HepG2 (cell line): ENCODE data around the gene ZFR2. TPM values are rescaled to one million over a fixed set of nuclear protein-coding genes. Genes with fewer than 3 reads are reported as not detected.

Source experiments
- KMT2A ChIP-seq: sonication (generic); formaldehyde crosslinking; IDR thresholded peaks from 2 replicates; pipeline ENCODE4 v1.4.0; 2020; ENCODE audit warnings: missing genetic modification reagents
- SMAD1 ChIP-seq: sonication (generic); formaldehyde crosslinking; IDR thresholded peaks from 2 replicates; pipeline ENCODE4 v1.4.0; 2020; ENCODE audit warnings: missing genetic modification reagents, low read depth, mild to moderate bottlenecking, borderline replicate concordance
- TAF15 ChIP-seq: fragments of 200-400 bp; formaldehyde crosslinking; IDR thresholded peaks from one replicate; pipeline ENCODE4 v1.6.1; 2018; ENCODE audit warnings: mild to moderate bottlenecking, low read depth, low read length; ENCODE audit not compliant: poor library complexity, severe bottlenecking
- ZNF747 ChIP-seq: sonication (generic); formaldehyde crosslinking; IDR thresholded peaks from 2 replicates; pipeline ENCODE4 v1.8.1; 2023; ENCODE audit warnings: missing genetic modification reagents, mild to moderate bottlenecking, borderline replicate concordance
- polyA plus RNA-seq, 8 experiments: library from polyadenylated mRNA; depleted of rRNA in 3 of 8; stranded (reverse) in 7 of 8; unstranded in 1 of 8; fragments of >200 nt; fragmentation: Illumina TruSeq in 4 of 8; extraction: Trizol in 4 of 8; gene quantifications; 2 replicates each; pipeline versions ENCODE4 v1.2.1 to v1.2.3, GENCODE V29; 2011 to 2016; ENCODE audit warnings: low read depth in 4 of 8, missing spikeins in 1 of 8, mixed read lengths in 1 of 8; ENCODE audit not compliant: insufficient read depth in 1 of 8
- total RNA-seq, 5 experiments: library from RNA; depleted of rRNA; stranded (reverse); fragments of >200 nt; fragmentation: Illumina TruSeq; extraction: Trizol; gene quantifications; 2 replicates each; pipeline ENCODE4 v1.2.3, GENCODE V29; 2016; ENCODE audit warnings: low read depth in 1 of 5
- TF ChIP-seq, protein P1 (sequence below): sonication (generic); formaldehyde crosslinking; IDR thresholded peaks from 2 replicates; pipeline ENCODE4 v1.4.0; 2020; ENCODE audit warnings: missing genetic modification reagents, borderline replicate concordance
- TF ChIP-seq, protein P2 (sequence below): sonication (generic); formaldehyde crosslinking; conservative IDR thresholded peaks from 2 replicates; pipeline ENCODE4 v1.8.1; 2023; ENCODE audit warnings: missing genetic modification reagents
- TF ChIP-seq, protein P3 (sequence below), 2 experiments: sonication (generic) in 1 of 2; formaldehyde crosslinking in 1 of 2; IDR thresholded peaks; 2 replicates each; pipeline versions ENCODE4 v1.4.0 to v1.6.1; 2018 to 2020; ENCODE audit warnings: missing genetic modification reagents in 2 of 2, borderline replicate concordance in 1 of 2, low read depth in 1 of 2, mild to moderate bottlenecking in 1 of 2, missing biosample characterization in 1 of 2
- TF ChIP-seq, protein P4 (sequence below): sonication (generic); formaldehyde crosslinking; IDR thresholded peaks from 2 replicates; pipeline ENCODE4 v1.4.0; 2020; ENCODE audit warnings: missing genetic modification reagents
- TF ChIP-seq, protein P5 (sequence below): sonication (generic); formaldehyde crosslinking; conservative IDR thresholded peaks from 2 replicates; pipeline ENCODE4 v1.4.0; 2020; ENCODE audit warnings: missing genetic modification reagents
- TF ChIP-seq, protein P6 (sequence below): IDR thresholded peaks from 2 replicates; pipeline ENCODE4 v1.6.1; 2016; ENCODE audit warnings: missing genetic modification reagents, missing compliant biosample characterization
- TF ChIP-seq, protein P7 (sequence below): IDR thresholded peaks from 2 replicates; pipeline ENCODE4 v1.6.1; 2012; ENCODE audit warnings: inconsistent platforms

The ZFR2 gene
- total and polyA plus RNA-seq, 2 of the 13 experiments (the other 11 are each of a cell fraction or from before 2014, with no cell fraction given): 0.37 to 0.69 TPM

DNA sequence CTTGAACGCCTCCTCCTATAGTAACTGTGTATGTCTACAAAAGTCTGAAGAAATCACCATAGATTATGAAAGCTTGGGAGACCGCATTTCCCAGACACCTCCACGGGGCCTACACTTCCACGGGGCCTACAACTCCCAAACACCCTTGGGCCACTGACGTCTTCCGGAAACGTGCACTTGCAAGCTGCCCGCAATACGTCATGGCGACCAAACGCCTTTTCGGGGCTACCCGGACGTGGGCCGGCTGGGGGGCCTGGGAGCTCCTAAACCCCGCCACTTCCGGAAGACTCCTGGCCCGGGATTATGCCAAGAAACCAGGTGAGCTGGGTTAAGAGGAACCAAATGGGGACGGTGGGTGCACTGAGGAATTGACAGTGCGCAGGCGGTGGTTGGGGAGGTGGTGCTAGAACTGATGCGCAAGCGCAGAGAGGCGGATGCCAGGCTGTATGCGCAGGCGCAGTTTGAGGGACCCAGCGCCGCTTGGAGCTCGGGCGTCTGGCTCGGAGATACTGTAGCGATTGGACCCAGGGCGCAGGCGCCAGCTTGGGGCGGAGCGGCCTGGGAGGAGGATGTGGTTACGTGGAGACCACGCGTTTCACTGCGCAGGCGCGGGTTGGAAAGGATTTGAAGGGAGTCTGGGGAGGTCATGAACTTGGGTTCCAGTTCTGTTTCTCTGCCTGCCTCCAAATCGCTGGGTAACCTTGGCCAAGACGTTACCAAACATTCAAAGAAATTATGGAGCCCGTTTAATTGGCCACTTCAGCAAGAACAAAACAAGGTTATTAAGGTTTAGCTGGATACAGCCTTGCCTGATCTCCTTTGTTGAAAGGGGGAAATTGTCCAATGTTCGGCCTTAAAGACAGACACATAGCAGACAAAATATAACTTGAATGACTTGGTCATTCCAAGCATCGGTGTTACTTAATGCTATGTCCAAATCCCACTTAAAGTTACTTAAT lies 106.1 kb downstream of the ZFR2 start, which contains the start of gene MRPL54 (continued):
- TF ChIP-seq, protein P1, sequence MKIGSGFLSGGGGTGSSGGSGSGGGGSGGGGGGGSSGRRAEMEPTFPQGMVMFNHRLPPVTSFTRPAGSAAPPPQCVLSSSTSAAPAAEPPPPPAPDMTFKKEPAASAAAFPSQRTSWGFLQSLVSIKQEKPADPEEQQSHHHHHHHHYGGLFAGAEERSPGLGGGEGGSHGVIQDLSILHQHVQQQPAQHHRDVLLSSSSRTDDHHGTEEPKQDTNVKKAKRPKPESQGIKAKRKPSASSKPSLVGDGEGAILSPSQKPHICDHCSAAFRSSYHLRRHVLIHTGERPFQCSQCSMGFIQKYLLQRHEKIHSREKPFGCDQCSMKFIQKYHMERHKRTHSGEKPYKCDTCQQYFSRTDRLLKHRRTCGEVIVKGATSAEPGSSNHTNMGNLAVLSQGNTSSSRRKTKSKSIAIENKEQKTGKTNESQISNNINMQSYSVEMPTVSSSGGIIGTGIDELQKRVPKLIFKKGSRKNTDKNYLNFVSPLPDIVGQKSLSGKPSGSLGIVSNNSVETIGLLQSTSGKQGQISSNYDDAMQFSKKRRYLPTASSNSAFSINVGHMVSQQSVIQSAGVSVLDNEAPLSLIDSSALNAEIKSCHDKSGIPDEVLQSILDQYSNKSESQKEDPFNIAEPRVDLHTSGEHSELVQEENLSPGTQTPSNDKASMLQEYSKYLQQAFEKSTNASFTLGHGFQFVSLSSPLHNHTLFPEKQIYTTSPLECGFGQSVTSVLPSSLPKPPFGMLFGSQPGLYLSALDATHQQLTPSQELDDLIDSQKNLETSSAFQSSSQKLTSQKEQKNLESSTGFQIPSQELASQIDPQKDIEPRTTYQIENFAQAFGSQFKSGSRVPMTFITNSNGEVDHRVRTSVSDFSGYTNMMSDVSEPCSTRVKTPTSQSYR (CRISPR knock-in tag): no peak
- TF ChIP-seq SMAD1: 0 out of 2 replicates have a peak, but pooled peaks have one; percentile 87
- TF ChIP-seq, protein P2, sequence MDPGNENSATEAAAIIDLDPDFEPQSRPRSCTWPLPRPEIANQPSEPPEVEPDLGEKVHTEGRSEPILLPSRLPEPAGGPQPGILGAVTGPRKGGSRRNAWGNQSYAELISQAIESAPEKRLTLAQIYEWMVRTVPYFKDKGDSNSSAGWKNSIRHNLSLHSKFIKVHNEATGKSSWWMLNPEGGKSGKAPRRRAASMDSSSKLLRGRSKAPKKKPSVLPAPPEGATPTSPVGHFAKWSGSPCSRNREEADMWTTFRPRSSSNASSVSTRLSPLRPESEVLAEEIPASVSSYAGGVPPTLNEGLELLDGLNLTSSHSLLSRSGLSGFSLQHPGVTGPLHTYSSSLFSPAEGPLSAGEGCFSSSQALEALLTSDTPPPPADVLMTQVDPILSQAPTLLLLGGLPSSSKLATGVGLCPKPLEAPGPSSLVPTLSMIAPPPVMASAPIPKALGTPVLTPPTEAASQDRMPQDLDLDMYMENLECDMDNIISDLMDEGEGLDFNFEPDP (CRISPR knock-in tag): no peak
- TF ChIP-seq, protein P3, sequence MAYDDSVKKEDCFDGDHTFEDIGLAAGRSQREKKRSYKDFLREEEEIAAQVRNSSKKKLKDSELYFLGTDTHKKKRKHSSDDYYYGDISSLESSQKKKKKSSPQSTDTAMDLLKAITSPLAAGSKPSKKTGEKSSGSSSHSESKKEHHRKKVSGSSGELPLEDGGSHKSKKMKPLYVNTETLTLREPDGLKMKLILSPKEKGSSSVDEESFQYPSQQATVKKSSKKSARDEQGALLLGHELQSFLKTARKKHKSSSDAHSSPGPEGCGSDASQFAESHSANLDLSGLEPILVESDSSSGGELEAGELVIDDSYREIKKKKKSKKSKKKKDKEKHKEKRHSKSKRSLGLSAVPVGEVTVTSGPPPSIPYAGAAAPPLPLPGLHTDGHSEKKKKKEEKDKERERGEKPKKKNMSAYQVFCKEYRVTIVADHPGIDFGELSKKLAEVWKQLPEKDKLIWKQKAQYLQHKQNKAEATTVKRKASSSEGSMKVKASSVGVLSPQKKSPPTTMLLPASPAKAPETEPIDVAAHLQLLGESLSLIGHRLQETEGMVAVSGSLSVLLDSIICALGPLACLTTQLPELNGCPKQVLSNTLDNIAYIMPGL (CRISPR knock-in tag; IDR thresholded peaks at IDR 0.05; ENCODE audit: borderline replicate concordance in 1 of 2, low read depth in 1 of 2): peak in 1 of 2 experiments; percentile 10; a peak in 1 of 4 replicates
- TF ChIP-seq TAF15: no peak
- TF ChIP-seq, protein P4, sequence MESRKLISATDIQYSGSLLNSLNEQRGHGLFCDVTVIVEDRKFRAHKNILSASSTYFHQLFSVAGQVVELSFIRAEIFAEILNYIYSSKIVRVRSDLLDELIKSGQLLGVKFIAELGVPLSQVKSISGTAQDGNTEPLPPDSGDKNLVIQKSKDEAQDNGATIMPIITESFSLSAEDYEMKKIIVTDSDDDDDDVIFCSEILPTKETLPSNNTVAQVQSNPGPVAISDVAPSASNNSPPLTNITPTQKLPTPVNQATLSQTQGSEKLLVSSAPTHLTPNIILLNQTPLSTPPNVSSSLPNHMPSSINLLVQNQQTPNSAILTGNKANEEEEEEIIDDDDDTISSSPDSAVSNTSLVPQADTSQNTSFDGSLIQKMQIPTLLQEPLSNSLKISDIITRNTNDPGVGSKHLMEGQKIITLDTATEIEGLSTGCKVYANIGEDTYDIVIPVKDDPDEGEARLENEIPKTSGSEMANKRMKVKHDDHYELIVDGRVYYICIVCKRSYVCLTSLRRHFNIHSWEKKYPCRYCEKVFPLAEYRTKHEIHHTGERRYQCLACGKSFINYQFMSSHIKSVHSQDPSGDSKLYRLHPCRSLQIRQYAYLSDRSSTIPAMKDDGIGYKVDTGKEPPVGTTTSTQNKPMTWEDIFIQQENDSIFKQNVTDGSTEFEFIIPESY: 0 out of 2 replicates have a peak, but pooled peaks have one; percentile 12
- TF ChIP-seq ZNF747: peak; percentile 64; the same call in 1 of the 2 replicates
- TF ChIP-seq, protein P5, sequence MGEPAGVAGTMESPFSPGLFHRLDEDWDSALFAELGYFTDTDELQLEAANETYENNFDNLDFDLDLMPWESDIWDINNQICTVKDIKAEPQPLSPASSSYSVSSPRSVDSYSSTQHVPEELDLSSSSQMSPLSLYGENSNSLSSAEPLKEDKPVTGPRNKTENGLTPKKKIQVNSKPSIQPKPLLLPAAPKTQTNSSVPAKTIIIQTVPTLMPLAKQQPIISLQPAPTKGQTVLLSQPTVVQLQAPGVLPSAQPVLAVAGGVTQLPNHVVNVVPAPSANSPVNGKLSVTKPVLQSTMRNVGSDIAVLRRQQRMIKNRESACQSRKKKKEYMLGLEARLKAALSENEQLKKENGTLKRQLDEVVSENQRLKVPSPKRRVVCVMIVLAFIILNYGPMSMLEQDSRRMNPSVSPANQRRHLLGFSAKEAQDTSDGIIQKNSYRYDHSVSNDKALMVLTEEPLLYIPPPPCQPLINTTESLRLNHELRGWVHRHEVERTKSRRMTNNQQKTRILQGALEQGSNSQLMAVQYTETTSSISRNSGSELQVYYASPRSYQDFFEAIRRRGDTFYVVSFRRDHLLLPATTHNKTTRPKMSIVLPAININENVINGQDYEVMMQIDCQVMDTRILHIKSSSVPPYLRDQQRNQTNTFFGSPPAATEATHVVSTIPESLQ (CRISPR knock-in tag): no peak
- TF ChIP-seq, protein P6, sequence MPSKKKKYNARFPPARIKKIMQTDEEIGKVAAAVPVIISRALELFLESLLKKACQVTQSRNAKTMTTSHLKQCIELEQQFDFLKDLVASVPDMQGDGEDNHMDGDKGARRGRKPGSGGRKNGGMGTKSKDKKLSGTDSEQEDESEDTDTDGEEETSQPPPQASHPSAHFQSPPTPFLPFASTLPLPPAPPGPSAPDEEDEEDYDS: peak; percentile 62
- TF ChIP-seq, protein P7, sequence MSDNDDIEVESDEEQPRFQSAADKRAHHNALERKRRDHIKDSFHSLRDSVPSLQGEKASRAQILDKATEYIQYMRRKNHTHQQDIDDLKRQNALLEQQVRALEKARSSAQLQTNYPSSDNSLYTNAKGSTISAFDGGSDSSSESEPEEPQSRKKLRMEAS: peak; percentile 56; the same call in 1 of the 2 replicates
- no peak for TF ChIP-seq KMT2A (CRISPR knock-in tag)
